ENCODE results near the gene ZIC1.

Gene ZIC1

GRCh38 chr3:147424581-147425387, 15.6 kb downstream of the ZIC1 start:
- DNase-seq = no peak

- no peak for DNase-seq
These were observed 16.3 kb downstream of the ZIC1 start for GRCh38 chr3:147425388-147425850.

DNA sequence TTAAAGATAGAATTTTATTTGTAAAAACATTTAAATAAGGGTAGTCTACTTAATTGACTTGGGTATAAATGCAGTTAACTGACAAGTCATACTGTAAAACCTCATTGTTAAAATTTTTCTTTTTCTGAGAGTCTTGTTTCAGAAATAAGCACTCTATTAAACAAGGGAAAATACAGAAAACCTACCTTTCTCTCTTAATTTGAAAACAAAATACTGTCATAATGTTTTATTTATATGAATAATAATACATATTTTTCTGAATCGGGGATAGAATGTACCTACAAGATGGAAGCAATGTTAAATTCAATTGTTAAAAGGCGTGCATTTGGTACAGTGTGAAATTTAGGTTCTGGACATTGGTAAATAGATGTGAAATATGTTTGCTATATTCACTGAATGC, 17.8 kb downstream of the ZIC1 start:
- no peak for DNase-seq

DNA sequence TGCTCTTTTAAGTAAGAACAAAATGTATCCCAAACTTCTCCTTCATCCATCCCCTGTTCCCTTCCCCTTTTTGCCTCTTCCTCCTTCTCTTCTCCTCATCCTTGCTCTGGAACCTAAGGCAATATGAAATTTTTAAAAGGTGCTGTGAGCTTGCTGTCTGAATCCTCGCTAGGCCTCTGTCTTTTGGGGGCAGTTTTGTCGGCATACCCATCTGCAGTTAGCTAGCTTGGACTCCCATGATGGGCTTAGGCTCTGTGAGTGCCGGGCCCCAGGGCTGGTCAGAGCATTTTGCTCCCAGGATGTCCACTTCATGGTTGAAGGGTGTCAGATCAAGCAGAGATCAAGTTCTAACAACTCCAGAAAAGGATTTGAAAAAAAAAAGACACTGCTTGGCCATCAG, 18.6 kb downstream of the ZIC1 start:
- DNase-seq = no peak

- DNase-seq = no peak
These were observed 19.2 kb downstream of the ZIC1 start for GRCh38 chr3:147428326-147428725.

- DNase-seq = no peak
These were observed 19.6 kb downstream of the ZIC1 start for GRCh38 chr3:147428754-147429153.

- no peak for DNase-seq
These were observed 22.6 kb downstream of the ZIC1 start for GRCh38 chr3:147431751-147432150.

- no peak for DNase-seq
These were observed 38.1 kb downstream of the ZIC1 start for GRCh38 chr3:147447224-147447623.

- DNase-seq = no peak
These were observed 40.5 kb downstream of the ZIC1 start for GRCh38 chr3:147449669-147450068.

- DNase-seq = no peak
These were observed 50.0 kb downstream of the ZIC1 start for GRCh38 chr3:147458995-147459704.

GRCh38 chr3:147462856-147463255, 53.7 kb downstream of the ZIC1 start:
- DNase-seq = no peak

All from activated CD4-positive, alpha-beta T cell treated with anti-CD3 and anti-CD28 coated beads for 1 hour (primary cell).